Ascending aorta (tissue), 2 donors: ENCODE results near the gene TXN. TPM values are rescaled to one million over a fixed set of nuclear protein-coding genes. Genes with fewer than 3 reads are reported as not detected.

Source experiments
- DNase-seq, 2 donors: peaks; one replicate each; pipeline ENCODE4 v3.0.0-alpha.2; 2019; ENCODE audit warnings: low spot score in 2 of 2
- H3K27ac ChIP-seq, 2 donors: fragments of 200-600 bp; sonication (generic); one replicate each; pipeline ENCODE4 v1.5.1; 2016 to 2017; ENCODE audit warnings: mild to moderate bottlenecking in 1 of 2
- H3K27me3 ChIP-seq: fragments of 200-600 bp; sonication (generic); one replicate; pipeline ENCODE4 v1.5.1; 2017
- H3K36me3 ChIP-seq, 2 donors: fragments of 200-600 bp; sonication (generic); one replicate each; pipeline ENCODE4 v1.5.1; 2016
- H3K4me1 ChIP-seq, 2 donors: fragments of 200-600 bp; sonication (generic); one replicate each; pipeline ENCODE4 v1.5.1; 2016 to 2017; ENCODE audit warnings: mild to moderate bottlenecking in 1 of 2
- H3K4me3 ChIP-seq, 2 donors: fragments of 200-600 bp; sonication (generic); one replicate each; pipeline ENCODE4 v1.5.1; 2016 to 2017; ENCODE audit warnings: mild to moderate bottlenecking in 1 of 2
- H3K9me3 ChIP-seq, 2 donors: fragments of 200-600 bp; sonication (generic); one replicate each; pipeline ENCODE4 v1.5.1; 2016
- CTCF ChIP-seq, 3 experiments: fragments of 200-600 bp in 2 of 3; fragments of 450-650 bp in 1 of 3; sonication (generic) in 2 of 3; IDR thresholded peaks; one replicate each; pipeline ENCODE4 v1.5.1; 2016 to 2019; ENCODE audit warnings: antibody characterized with exemption in 3 of 3, mild to moderate bottlenecking in 1 of 3, moderate library complexity in 1 of 3
- intact Hi-C: fragments of 100-400 bp; cut with DNase I; formaldehyde crosslinking; loops from one replicate; pipeline ENCODE4 v1.15.1; 2023
- total RNA-seq: library from RNA; depleted of rRNA; stranded (reverse); fragments of >200 nt; gene quantifications from one replicate; pipeline ENCODE4 v1.1.0, GENCODE V29; 2016

Gene TXN
- total RNA-seq, 1 donor from 2014 or later: 28.9 TPM

GRCh38 chr9:110282018-110282738 is 25.9 kb upstream of the TXN start:
- no peaks in the 10 kb centered on the region for H3K9me3 ChIP-seq
- no peak overlapping the region for H3K27ac ChIP-seq
- no peak overlapping the region for H3K4me3 ChIP-seq
- no peaks in the 10 kb centered on the region for H3K4me1 ChIP-seq
- no peak for TF ChIP-seq CTCF (IDR thresholded peaks at IDR 0.05)
- H3K27me3 ChIP-seq: no peaks in the 10 kb centered on the region
- no peak for DNase-seq
- H3K36me3 ChIP-seq: no peaks in the 10 kb centered on the region
- intact Hi-C loops: no loop called here

GRCh38 chr9:110278080-110278707 is 21.9 kb upstream of the TXN start:
- TF ChIP-seq CTCF (IDR thresholded peaks at IDR 0.05): no peak
- no peaks in the 10 kb centered on the region for H3K27me3 ChIP-seq
- H3K4me3 ChIP-seq: no peak overlapping the region
- no peaks in the 10 kb centered on the region for H3K36me3 ChIP-seq
- no peaks in the 10 kb centered on the region for H3K4me1 ChIP-seq
- no peak for DNase-seq
- no peaks in the 10 kb centered on the region for H3K9me3 ChIP-seq
- intact Hi-C loops: no loop called here
- no peak overlapping the region for H3K27ac ChIP-seq

GRCh38 chr9:110276781-110277180 is 20.5 kb upstream of the TXN start:
- no peak overlapping the region for H3K27ac ChIP-seq
- no peak for TF ChIP-seq CTCF (IDR thresholded peaks at IDR 0.05)
- H3K27me3 ChIP-seq: no peaks in the 10 kb centered on the region
- DNase-seq: no peak
- H3K36me3 ChIP-seq: no peaks in the 10 kb centered on the region
- no peaks in the 10 kb centered on the region for H3K4me1 ChIP-seq
- intact Hi-C loops: no loop called here
- no peaks in the 10 kb centered on the region for H3K9me3 ChIP-seq
- no peak overlapping the region for H3K4me3 ChIP-seq

- TF ChIP-seq CTCF (IDR thresholded peaks at IDR 0.05): no peak
- DNase-seq: no peak
- Histone ChIP-seq H3K27ac (no peak overlapping the region), H3K27me3 (no peaks in the 10 kb centered on the region), H3K36me3 (no peaks in the 10 kb centered on the region), H3K4me3 (no peak overlapping the region), H3K9me3 (no peaks in the 10 kb centered on the region), H3K4me1 (no peaks in the 10 kb centered on the region)
- intact Hi-C loops: no loop called here
These were observed 14.1 kb upstream of the TXN start for GRCh38 chr9:110270211-110270995.

- DNase-seq: no peak
- no peaks in the 10 kb centered on the region for H3K4me1 ChIP-seq
- no peak overlapping the region for H3K27ac ChIP-seq
- intact Hi-C loops: no loop called here
- H3K27me3 ChIP-seq: no peaks in the 10 kb centered on the region
- H3K9me3 ChIP-seq: no peaks in the 10 kb centered on the region
- no peak for TF ChIP-seq CTCF (IDR thresholded peaks at IDR 0.05)
- no peak overlapping the region for H3K4me3 ChIP-seq
- no peaks in the 10 kb centered on the region for H3K36me3 ChIP-seq
These were observed 10.5 kb upstream of the TXN start for GRCh38 chr9:110266795-110267194.
